GM19193 (cell line): ENCODE measurements around the gene CRACR2A.

Experiments
- POLR2A ChIP-seq: IDR thresholded peaks from 4 replicates; pipeline ENCODE4 v1.6.1; 2011; ENCODE audit not compliant: insufficient read depth, insufficient read length; ENCODE audit errors: extremely low read depth

The CRACR2A gene

DNA sequence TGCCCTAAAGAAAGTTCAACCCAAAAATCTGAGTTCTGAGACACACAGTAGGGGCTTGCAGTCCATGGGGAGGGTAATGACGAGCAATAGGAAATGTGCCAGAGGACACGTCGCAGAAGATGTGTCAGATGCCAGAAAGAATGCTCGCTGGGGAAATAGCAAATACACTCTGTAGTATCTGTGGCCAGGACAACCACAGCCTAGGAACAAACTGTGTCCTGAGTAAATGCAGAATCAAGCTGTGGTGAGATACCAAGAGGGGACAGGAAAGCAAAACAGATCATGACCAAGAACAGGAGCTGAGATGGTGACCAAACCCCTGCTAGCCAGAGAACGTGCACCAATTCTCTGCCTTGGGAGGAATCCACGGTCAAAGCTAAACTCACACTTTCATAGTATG lies 9.1 kb downstream of the CRACR2A start:
- TF ChIP-seq POLR2A = no peak

DNA sequence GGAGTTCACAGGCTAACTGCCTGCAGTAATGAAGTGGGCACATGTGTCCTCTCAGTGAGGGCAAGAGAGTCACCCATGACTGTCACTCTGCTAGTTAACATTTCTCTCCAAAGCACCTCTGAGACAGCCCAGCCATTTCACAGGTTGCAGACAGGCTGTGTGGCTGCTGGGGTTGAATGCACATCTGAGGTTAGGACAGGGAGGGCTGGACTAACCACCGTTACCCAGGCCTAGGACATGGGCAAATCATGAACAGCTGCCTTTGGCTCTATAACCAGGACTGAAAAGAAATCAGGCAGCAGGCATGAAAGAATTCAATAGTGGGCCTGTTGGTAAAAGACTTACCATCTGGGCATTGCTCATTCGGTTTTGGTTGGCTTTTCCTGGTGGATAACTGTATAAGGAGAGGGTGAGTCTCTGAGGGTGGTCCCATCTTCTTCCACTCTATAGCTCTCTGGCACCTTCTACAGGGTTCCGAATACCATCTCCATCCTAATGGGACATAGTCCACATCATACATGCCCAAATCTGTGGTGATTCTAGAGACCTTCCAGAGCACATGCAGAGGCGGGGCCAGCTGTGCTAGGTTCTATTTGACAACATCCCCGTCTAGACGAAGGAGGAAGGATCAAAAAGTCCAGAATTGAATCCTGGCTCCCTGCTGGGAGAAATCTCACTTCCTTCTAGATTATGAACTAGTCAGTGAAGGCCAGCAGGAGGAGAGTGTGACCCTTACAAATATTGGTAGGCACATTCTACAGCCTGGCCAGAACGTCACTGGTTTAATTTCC lies 10.8 kb downstream of the CRACR2A start:
- TF ChIP-seq POLR2A = no peak

- TF ChIP-seq POLR2A = no peak
These were observed 12.3 kb downstream of the CRACR2A start for GRCh38 chr12:3740480-3741231.

GRCh38 chr12:3735432-3735831 lies 17.5 kb downstream of the CRACR2A start:
- TF ChIP-seq POLR2A = no peak

- no peak for TF ChIP-seq POLR2A
These were observed 20.0 kb downstream of the CRACR2A start for GRCh38 chr12:3732901-3733300.

DNA sequence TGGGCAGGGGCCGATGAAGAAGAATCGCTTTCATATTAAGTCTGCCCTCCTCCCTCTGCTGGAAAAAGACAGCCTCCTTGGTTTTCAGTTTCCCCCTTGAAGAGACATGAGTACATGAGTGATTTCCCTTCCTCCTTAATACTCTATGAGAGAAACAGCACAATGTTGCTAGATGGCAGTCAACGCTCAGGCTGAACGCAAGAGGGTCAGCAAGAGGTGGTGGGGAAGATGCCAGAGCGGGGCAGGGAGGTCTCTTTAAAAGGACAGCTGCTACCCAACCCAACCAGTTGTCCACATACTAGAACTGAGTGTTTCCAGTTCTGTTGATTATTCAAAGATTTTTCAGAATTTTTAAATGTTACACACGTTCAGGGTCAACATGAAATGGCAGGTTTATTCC lies 22.8 kb downstream of the CRACR2A start:
- TF ChIP-seq POLR2A = no peak

- no peak for TF ChIP-seq POLR2A
These were observed 24.2 kb downstream of the CRACR2A start for GRCh38 chr12:3728686-3729085.

DNA sequence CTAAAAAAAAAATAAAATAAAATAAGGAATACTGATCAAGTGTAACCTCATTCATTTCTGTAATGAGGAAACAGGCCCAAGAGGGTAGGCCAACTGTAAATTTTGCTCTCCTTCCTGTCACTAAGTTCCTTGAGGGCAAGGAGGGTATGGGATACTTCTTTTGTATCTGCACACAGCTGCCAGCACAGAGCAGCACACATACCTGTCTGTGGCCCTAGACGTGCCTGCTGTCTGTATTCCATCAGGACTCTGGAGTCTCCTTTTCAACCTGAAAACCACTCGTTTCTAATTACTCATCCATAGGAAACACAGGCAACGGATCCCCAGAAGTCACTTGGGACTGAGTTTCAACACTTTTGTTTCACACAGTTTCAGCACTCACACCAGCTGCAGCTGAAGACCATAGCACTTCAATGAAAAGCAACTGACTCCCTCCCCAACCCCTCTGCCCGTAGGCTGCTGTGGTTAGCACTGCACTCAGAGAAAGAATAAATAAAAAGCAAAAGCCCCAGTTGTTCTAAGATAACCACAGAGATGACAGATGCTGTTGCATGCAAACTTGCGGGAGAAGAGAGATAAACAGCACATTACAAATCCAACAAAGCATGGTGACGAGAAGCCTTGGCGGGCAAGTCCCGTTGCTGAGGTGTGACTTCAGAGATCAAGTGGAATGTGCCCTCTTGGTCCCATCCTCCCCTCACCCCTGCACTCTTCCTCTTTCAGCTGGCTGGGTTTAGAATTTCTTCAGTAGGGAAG lies 24.9 kb downstream of the CRACR2A start:
- no peak for TF ChIP-seq POLR2A

GRCh38 chr12:3727354-3727753 lies 25.6 kb downstream of the CRACR2A start:
- no peak for TF ChIP-seq POLR2A

- no peak for TF ChIP-seq POLR2A
These were observed 26.5 kb downstream of the CRACR2A start for GRCh38 chr12:3726456-3726855.

DNA sequence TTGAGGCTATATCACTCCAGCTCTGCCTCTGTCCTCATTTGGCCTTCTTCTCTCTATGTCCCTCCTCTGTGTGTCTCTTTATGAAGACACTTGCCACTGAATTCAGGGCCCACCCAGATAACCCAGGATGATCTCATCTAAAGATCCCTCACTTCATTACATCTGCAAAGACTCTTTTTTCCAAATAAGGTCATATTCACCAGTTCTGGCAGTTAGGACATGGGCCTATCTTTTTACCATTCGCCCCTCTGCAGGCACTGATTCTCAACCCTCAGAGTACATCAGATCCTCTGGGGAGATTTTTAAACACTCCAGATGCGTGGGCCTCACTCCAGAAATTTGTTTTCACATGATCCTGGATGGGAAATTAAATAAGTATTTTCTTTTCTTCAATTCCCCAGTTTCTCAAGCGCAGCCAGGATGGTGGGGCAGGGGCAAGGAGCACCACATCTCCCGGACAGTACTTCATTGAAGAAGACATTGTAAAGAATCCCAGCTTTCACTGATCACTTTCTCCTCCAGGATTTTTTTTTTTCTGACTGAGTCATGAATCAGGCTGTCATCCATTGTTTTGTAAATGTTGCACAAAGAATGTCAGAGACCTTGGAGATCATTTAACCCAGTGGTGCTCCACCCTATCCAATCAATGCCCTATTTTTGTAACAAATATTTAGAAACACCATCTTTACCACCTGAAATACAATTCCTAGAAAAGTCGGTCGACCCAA lies 27.4 kb downstream of the CRACR2A start:
- no peak for TF ChIP-seq POLR2A

DNA sequence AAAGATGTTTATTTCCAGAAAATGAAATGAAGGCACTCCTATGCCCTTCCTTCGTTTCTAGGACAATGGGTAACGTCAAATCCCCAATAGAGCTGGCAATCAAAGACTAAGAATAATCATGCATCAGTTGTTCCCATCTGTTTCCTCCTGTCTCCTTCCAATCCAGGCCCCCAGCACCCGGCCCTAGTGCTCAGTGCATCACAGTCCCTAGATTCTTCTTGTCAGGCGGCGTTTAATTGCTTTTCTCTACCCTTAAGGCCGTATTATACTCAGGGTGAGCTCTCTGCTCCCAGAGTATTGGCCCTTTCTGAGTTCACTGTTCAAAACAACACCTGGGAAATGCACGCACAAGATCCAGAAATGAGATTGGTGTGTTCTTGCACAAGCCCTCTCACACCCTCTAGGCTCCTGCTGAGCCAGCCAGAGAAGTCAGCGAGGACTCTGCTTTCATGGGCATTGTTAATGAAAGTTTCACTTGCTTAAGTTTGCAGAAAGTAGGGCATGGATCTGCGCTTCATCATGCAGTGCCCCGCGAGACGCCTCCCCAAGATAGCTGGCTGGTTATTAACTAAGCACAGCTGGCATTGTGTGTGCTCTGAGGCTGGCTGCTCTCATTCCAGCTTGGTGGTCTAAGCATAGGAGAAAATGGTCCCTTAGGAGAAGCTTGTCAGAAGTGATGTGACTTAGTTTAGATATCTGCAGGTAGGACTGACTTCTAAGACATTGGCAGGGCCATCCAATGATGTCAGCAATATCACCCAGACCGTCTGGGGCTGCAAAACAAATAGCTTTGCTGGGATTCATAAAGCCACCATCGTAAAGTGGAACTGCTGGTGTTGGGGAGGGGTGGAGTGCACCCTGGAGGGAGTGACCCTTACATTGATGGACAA lies 28.7 kb downstream of the CRACR2A start:
- TF ChIP-seq POLR2A = no peak

DNA sequence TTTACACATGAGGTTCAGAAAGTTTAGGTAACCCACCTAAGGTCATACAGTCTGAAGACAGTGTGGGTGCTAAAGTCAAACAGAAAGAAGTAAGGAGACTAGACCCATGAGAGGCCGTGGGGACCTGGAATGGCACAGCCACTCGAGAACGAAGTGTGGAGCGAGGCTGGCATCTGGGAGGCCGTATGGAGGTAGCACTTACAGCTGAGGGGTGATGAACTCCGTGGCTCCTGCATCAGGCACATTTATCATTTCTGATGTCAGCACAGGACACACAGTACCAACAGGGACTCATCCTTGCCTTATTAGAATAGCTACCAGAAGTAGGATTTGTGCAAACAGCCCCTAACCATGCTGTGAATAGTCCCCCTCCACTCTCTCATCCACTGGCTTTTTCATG lies 30.5 kb downstream of the CRACR2A start:
- no peak for TF ChIP-seq POLR2A

DNA sequence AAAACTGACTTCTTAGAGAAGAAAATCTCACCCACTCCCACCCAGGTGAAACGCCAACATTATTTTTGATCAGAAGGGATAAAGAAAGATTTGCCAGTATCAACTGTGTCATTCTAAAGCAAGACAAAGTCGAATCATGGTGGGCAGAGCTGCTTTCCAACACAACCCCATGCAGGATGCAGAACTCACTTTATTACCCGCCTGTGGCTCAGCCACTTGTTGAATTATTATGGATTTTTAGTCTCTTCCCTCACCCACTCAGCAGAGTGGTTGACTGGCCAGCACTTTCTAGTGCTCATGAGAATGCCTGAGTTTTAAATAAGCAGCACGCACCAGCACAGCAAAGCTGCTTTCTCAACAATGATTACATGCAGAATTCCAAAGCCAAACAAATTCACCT lies 32.1 kb downstream of the CRACR2A start:
- TF ChIP-seq POLR2A = no peak
